OCI-LY3 (cell line): Measurements from ENCODE around the gene BBX.
A peak's percentile ranks its signal among the peaks of the same experiment; 100 is the strongest.

ENCODE experiments used
- H2AFZ ChIP-seq: fragments of 200-600, 300-600 bp; shearing (Covaris generic); 2 replicates; pipeline ENCODE4 v1.6.0; 2014; ENCODE audit warnings: antibody characterized with exemption, low read depth, low read length
- H3K27ac ChIP-seq: fragments of 200-600, 300-600 bp; sonication (generic); 2 replicates; pipeline ENCODE4 v1.5.1; 2014; ENCODE audit warnings: mild to moderate bottlenecking, low read length, moderate library complexity, mixed read lengths
- H3K27me3 ChIP-seq: fragments of 200-600, 300-600 bp; sonication (generic); 2 replicates; pipeline ENCODE4 v1.6.1; 2014; ENCODE audit warnings: low read depth, low read length, mixed read lengths
- H3K36me3 ChIP-seq: fragments of 200-600, 300-600 bp; sonication (generic); replicated peaks from 2 replicates; pipeline ENCODE3; 2014; ENCODE audit warnings: low read depth, low read length, mixed read lengths
- H3K4me1 ChIP-seq: fragments of 300-600, 200-600 bp; sonication (generic); 2 replicates; pipeline ENCODE4 v1.6.1; 2014; ENCODE audit warnings: low read length, mixed read lengths
- H3K4me2 ChIP-seq: fragments of 200-600, 300-600 bp; sonication (generic); 2 replicates; pipeline ENCODE4 v1.6.1; 2014; ENCODE audit warnings: low read length, mixed read lengths
- H3K4me3 ChIP-seq: fragments of 300-600, 200-600 bp; sonication (generic); 2 replicates; pipeline ENCODE4 v1.5.1; 2014; ENCODE audit warnings: antibody characterized with exemption, mild to moderate bottlenecking, low read length, moderate library complexity
- H3K79me2 ChIP-seq: fragments of 300-600, 200-600 bp; shearing (Covaris generic); 2 replicates; pipeline ENCODE4 v1.6.1; 2014; ENCODE audit warnings: mild to moderate bottlenecking, low read length, mixed read lengths
- H3K9ac ChIP-seq: fragments of 300-600, 200-600 bp; shearing (Covaris generic); 2 replicates; pipeline ENCODE4 v1.6.0; 2014; ENCODE audit warnings: mild to moderate bottlenecking, low read length, moderate library complexity
- H3K9me3 ChIP-seq: fragments of 200-600, 300-600 bp; shearing (Covaris generic); 2 replicates; pipeline ENCODE4 v1.6.1; 2014; ENCODE audit warnings: low read length, mixed read lengths; ENCODE audit not compliant: insufficient read depth
- H4K20me1 ChIP-seq: fragments of 200-600, 300-600 bp; sonication (generic); 2 replicates; pipeline ENCODE4 v1.6.1; 2016; ENCODE audit warnings: low read length, mixed read lengths; ENCODE audit not compliant: insufficient read depth
- CTCF ChIP-seq: fragments of 200-600, 300-600 bp; sonication (generic); IDR thresholded peaks from 2 replicates; pipeline ENCODE4 v1.5.1; 2014; ENCODE audit warnings: antibody characterized with exemption, low read length, low read depth
- EZH2phosphoT487 ChIP-seq: fragments of 200-600 bp; shearing (Covaris generic); IDR thresholded peaks from 2 replicates; pipeline ENCODE4 v1.6.1; 2018; ENCODE audit warnings: antibody characterized with exemption, mixed run types, low read depth

Gene BBX

GRCh38 chr3:107853821-107854220 is 331.1 kb downstream of the BBX start:
- TF ChIP-seq EZH2phosphoT487 (no peak), CTCF (no peak)
- Histone ChIP-seq H3K36me3 (no peaks in the 10 kb centered on the region), H3K9me3 (no peaks in the 10 kb centered on the region), H3K4me3 (no peak overlapping the region), H3K79me2 (no peaks in the 10 kb centered on the region), H3K9ac (no peak overlapping the region), H4K20me1 (no peaks in the 10 kb centered on the region), H3K4me2 (no peak overlapping the region), H3K4me1 (peaks cover 33% of the 10 kb centered on the region), H3K27ac (no peak overlapping the region), H2AFZ (no peak overlapping the region), H3K27me3 (peaks cover 21% of the 10 kb centered on the region)

GRCh38 chr3:107854733-107855132 is 332.0 kb downstream of the BBX start:
- Histone ChIP-seq H2AFZ (no peak overlapping the region), H3K4me2 (peak overlapping the region; percentile 52), H4K20me1 (no peaks in the 10 kb centered on the region), H3K27me3 (peaks cover 20% of the 10 kb centered on the region), H3K36me3 (no peaks in the 10 kb centered on the region), H3K4me1 (peaks cover 33% of the 10 kb centered on the region), H3K27ac (no peak overlapping the region), H3K9me3 (no peaks in the 10 kb centered on the region), H3K79me2 (no peaks in the 10 kb centered on the region), H3K9ac (no peak overlapping the region), H3K4me3 (peak overlapping the region; percentile 17)
- TF ChIP-seq CTCF, result no peak
- no peak for TF ChIP-seq EZH2phosphoT487

- H3K27ac ChIP-seq, result no peak overlapping the region
- no peak overlapping the region for H3K9ac ChIP-seq
- no peak for TF ChIP-seq EZH2phosphoT487
- TF ChIP-seq CTCF, result peak; percentile 63
- H3K9me3 ChIP-seq, result no peaks in the 10 kb centered on the region
- no peaks in the 10 kb centered on the region for H3K79me2 ChIP-seq
- no peak overlapping the region for H3K4me3 ChIP-seq
- no peaks in the 10 kb centered on the region for H3K36me3 ChIP-seq
- H2AFZ ChIP-seq, result no peak overlapping the region
- H3K4me1 ChIP-seq, result peaks cover 24% of the 10 kb centered on the region
- H4K20me1 ChIP-seq, result no peaks in the 10 kb centered on the region
- H3K4me2 ChIP-seq, result 0 out of 2 replicates have a peak overlapping the region, but pooled peaks have one; percentile 19
- peaks cover 17% of the 10 kb centered on the region for H3K27me3 ChIP-seq
Observed at GRCh38 chr3:107855710-107856109, 332.9 kb downstream of the BBX start.

GRCh38 chr3:107857854-107858253 is 335.1 kb downstream of the BBX start:
- H3K4me2 ChIP-seq, result no peak overlapping the region
- H2AFZ ChIP-seq, result no peak overlapping the region
- no peak overlapping the region for H3K9ac ChIP-seq
- H4K20me1 ChIP-seq, result no peaks in the 10 kb centered on the region
- no peaks in the 10 kb centered on the region for H3K79me2 ChIP-seq
- H3K27ac ChIP-seq, result no peak overlapping the region
- H3K4me3 ChIP-seq, result no peak overlapping the region
- TF ChIP-seq EZH2phosphoT487, result no peak
- no peak for TF ChIP-seq CTCF
- peaks cover 34% of the 10 kb centered on the region for H3K4me1 ChIP-seq
- peaks cover 17% of the 10 kb centered on the region for H3K27me3 ChIP-seq
- no peaks in the 10 kb centered on the region for H3K9me3 ChIP-seq
- H3K36me3 ChIP-seq, result no peaks in the 10 kb centered on the region
